Stimulated activated CD4-positive, alpha-beta T cell treated with anti-CD3 and anti-CD28 coated beads, Interleukin-4, amount 100 ng/mL, for 48 hours (primary cell): ENCODE data around the gene POTEB2.
"Not testable (repeated sequence)": the region's sequence is repeated elsewhere in the genome, so short reads cannot be mapped to it uniquely, and the experiment has no call there.

ENCODE experiments used
- DNase-seq, 2 donors: peaks; one replicate each; pipeline ENCODE4 v3.0.0-alpha.2; 2020; ENCODE audit warnings: low read depth in 2 of 2

The POTEB2 gene

DNA sequence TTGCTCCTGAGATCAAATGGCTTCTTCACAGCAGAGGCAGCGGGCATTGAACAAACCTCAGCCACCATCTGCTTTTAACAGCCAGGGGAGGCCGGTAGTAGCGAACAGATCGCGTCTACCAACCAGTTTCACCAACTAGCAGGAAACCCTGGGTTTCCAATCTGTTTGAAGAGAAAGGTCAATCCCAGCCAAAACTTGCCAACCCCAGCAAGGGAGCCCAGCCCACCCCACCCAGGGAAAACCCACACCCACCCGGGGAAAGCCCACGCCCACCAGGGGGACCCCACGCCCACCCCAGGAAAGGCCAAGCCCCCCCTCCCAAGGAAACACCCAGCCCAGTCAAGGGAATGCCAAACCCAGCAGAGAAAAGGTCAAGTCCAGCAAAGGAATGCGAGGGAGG lies at the start of gene POTEB2:
TSS of gene POTEB2 (minus strand) at position 101 of the 400 bp plus-strand sequence. CDS start at position 68, 33 bp downstream.
- DNase-seq, result not testable (repeated sequence)

DNA sequence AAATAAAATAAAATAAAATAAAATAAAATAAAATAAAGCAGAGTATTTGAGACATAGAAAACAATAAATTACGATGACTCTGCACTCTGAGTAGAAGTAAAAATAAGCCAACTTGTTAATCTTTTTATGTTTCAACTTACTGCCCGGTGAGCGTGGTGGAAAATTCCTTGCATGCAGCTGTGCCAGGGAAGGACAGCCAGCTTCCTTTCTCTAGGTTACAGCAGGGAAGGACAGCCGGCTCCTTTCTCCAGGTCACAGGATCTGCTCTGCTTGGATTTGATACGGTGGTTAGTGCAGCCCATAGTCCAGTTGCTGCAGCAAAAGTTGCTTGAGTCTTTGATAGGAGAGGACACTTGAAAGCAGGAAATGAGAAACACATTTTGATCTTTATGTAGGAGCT lies 13.8 kb upstream of the POTEB2 start:
- not testable (repeated sequence) for DNase-seq

GRCh38 chr15:20878464-20878863 lies 12.3 kb upstream of the POTEB2 start:
- DNase-seq, result not testable (repeated sequence)

GRCh38 chr15:20877819-20878218 lies 11.7 kb upstream of the POTEB2 start:
- not testable (repeated sequence) for DNase-seq
